ENCODE results near the gene LINC00237.

LINC00237 gene

DNA sequence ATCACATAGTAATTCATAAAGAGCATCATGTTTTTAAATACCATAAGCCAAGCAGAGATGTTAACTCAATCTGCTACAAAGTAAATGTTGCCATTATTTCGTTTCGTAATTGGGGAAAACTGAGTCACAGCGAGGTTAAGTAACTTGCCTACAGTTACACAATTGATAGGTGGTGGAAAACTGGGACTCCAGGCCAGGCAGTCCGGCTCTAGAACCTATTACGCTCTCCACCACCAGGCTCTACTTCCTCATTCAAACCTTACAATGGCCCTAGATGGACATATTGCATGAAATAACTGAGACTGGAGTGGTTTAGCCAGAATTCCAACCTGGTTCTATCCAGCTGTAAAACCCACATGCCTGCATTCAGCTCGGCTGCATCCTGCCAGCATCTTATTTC, 58.2 kb downstream of the LINC00237 start:
- no peaks in the 10 kb centered on the region for H3K36me3 ChIP-seq (ENCODE audit: insufficient read depth)
- H3K27me3 ChIP-seq (ENCODE audit: insufficient read depth, low read depth) = no peaks in the 10 kb centered on the region
- H3K79me2 ChIP-seq (ENCODE audit: insufficient read depth, low read depth) = no peaks in the 10 kb centered on the region
- no peaks in the 10 kb centered on the region for H4K20me1 ChIP-seq (ENCODE audit: insufficient read depth)
- no peak overlapping the region for H3K4me3 ChIP-seq (IDR thresholded peaks at IDR 0.05; ENCODE audit: insufficient read depth, low read depth, low read length)
- no peaks in the 10 kb centered on the region for H3K4me1 ChIP-seq (ENCODE audit: low read depth, poor library complexity, severe bottlenecking)
- TF ChIP-seq, protein P1, sequence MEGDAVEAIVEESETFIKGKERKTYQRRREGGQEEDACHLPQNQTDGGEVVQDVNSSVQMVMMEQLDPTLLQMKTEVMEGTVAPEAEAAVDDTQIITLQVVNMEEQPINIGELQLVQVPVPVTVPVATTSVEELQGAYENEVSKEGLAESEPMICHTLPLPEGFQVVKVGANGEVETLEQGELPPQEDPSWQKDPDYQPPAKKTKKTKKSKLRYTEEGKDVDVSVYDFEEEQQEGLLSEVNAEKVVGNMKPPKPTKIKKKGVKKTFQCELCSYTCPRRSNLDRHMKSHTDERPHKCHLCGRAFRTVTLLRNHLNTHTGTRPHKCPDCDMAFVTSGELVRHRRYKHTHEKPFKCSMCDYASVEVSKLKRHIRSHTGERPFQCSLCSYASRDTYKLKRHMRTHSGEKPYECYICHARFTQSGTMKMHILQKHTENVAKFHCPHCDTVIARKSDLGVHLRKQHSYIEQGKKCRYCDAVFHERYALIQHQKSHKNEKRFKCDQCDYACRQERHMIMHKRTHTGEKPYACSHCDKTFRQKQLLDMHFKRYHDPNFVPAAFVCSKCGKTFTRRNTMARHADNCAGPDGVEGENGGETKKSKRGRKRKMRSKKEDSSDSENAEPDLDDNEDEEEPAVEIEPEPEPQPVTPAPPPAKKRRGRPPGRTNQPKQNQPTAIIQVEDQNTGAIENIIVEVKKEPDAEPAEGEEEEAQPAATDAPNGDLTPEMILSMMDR (conservative IDR thresholded peaks at IDR 0.05; ENCODE audit: low read depth, low read length) = no peak
- no peak overlapping the region for H3K27ac ChIP-seq
- H2AFZ ChIP-seq (ENCODE audit: low read depth) = no peak overlapping the region
- no peak overlapping the region for H3K9ac ChIP-seq
- no peak overlapping the region for H3K4me2 ChIP-seq

DNA sequence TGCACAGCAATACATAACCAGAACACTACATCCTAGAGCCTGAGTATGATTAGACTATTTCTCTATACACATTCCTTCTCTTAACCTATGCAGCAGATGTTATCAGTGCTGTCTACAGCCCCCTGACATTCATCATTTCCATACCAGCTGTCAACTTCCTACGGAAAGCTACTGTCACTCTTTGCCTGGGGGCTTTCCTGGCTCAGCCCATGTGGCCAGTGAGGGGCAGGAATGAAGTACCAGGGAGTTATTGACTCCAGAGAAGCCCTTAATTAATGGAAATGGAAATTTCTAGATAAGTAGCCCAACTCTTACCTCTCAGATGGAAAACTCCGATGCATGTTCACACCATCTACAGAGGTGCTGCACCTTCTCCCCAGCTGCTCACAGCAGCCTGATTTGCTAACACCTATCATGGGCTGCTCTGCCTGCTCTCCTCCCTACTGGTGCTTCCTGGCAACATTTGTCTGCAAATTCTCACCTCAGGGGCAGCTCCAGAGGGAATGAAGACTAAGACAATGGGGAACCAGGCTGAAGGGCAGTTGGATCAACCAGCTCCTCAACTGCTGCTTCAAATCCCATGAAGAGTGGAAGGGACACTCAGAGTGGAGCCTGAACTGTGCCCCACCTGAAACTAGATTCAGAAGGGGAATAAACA, 59.6 kb downstream of the LINC00237 start:
- H2AFZ ChIP-seq (ENCODE audit: low read depth) = no peak overlapping the region
- no peak overlapping the region for H3K4me3 ChIP-seq (IDR thresholded peaks at IDR 0.05; ENCODE audit: insufficient read depth, low read depth, low read length)
- no peaks in the 10 kb centered on the region for H3K36me3 ChIP-seq (ENCODE audit: insufficient read depth)
- no peaks in the 10 kb centered on the region for H3K79me2 ChIP-seq (ENCODE audit: insufficient read depth, low read depth)
- no peak overlapping the region for H3K9ac ChIP-seq
- H3K4me2 ChIP-seq = no peak overlapping the region
- H3K27me3 ChIP-seq (ENCODE audit: insufficient read depth, low read depth) = no peaks in the 10 kb centered on the region
- H4K20me1 ChIP-seq (ENCODE audit: insufficient read depth) = no peaks in the 10 kb centered on the region
- TF ChIP-seq, protein P1 (conservative IDR thresholded peaks at IDR 0.05; ENCODE audit: low read depth, low read length) = no peak
- H3K27ac ChIP-seq = no peak overlapping the region
- H3K4me1 ChIP-seq (ENCODE audit: low read depth, poor library complexity, severe bottlenecking) = no peaks in the 10 kb centered on the region
